ENCODE measurements around the gene CREBL2.
"Not testable (repeated sequence)": the region's sequence is repeated elsewhere in the genome, so short reads cannot be mapped to it uniquely, and the experiment has no call there.

Gene CREBL2

GRCh38 chr12:12599750-12600643 is 11.7 kb upstream of the CREBL2 start:
- peak; percentile 16 for DNase-seq

- no peak for DNase-seq
These were observed 11.0 kb upstream of the CREBL2 start for GRCh38 chr12:12600659-12601058.

- DNase-seq, result no peak
These were observed 6.9 kb upstream of the CREBL2 start for GRCh38 chr12:12604740-12605139.

GRCh38 chr12:12606781-12607589 is 4.7 kb upstream of the CREBL2 start:
- peak; percentile 55 for DNase-seq

GRCh38 chr12:12608557-12608957 is 3.1 kb upstream of the CREBL2 start:
- DNase-seq, result peak; percentile 28

- no peak for DNase-seq
These were observed 2.0 kb upstream of the CREBL2 start for GRCh38 chr12:12609692-12610091.

GRCh38 chr12:12610711-12611110 is 965 bp upstream of the CREBL2 start:
- no peak for DNase-seq

- peak; percentile 77 for DNase-seq
These were observed 682 bp downstream of the CREBL2 start for GRCh38 chr12:12612358-12612757.

- DNase-seq, result no peak
These were observed 1.7 kb downstream of the CREBL2 start for GRCh38 chr12:12613344-12613743.

- DNase-seq, result no peak
These were observed 2.7 kb downstream of the CREBL2 start for GRCh38 chr12:12614342-12614741.

- no peak for DNase-seq
These were observed 5.0 kb downstream of the CREBL2 start for GRCh38 chr12:12616512-12617310.

GRCh38 chr12:12618064-12618463 is 6.4 kb downstream of the CREBL2 start:
- DNase-seq, result not testable (repeated sequence)

GRCh38 chr12:12620730-12621315 is 9.1 kb downstream of the CREBL2 start:
- DNase-seq, result no peak

GRCh38 chr12:12622418-12622817 is 10.7 kb downstream of the CREBL2 start:
- no peak for DNase-seq

GRCh38 chr12:12624498-12624992 is 12.9 kb downstream of the CREBL2 start:
- no peak for DNase-seq

- no peak for DNase-seq
These were observed 14.8 kb downstream of the CREBL2 start for GRCh38 chr12:12626471-12626870.

GRCh38 chr12:12627308-12627827 is 15.7 kb downstream of the CREBL2 start:
- DNase-seq, result no peak

- peak; percentile 49 for DNase-seq
These were observed 16.3 kb downstream of the CREBL2 start for GRCh38 chr12:12628013-12628412.

GRCh38 chr12:12630850-12631249 is 19.2 kb downstream of the CREBL2 start:
- DNase-seq, result no peak

GRCh38 chr12:12635651-12636050 is 24.0 kb downstream of the CREBL2 start:
- DNase-seq, result no peak

GRCh38 chr12:12636641-12637040 is 25.0 kb downstream of the CREBL2 start:
- no peak for DNase-seq

GRCh38 chr12:12639995-12640394 is 28.3 kb downstream of the CREBL2 start:
- not testable (repeated sequence) for DNase-seq

Measured in NCI-H226 (cell line).